Measurements from ENCODE around the gene CYSTM1. TPM values are rescaled to one million over a fixed set of nuclear protein-coding genes. Genes with fewer than 3 reads are reported as not detected.

Gene CYSTM1
- total and polyA plus RNA-seq, 2 of the 8 experiments (the other 6 are each of a cell fraction or from before 2014, with no cell fraction given) = 25.0 to 47.8 TPM

- no peak overlapping the region for H3K18ac ChIP-seq (ENCODE audit: extremely low read depth, low read length)
- FAIRE-seq (no peak), DNase-seq (ENCODE audit: low read depth in 1 of 2, low spot score in 2 of 2) (no peak)
- H2BK12ac ChIP-seq (ENCODE audit: low read depth, low read length) = no peak overlapping the region
- 82 to 100% methylated on average over 2 to 6 of the region's 6 CpGs for WGBS, 2 experiments (ENCODE audit: extremely low coverage in 1 of 2, insufficient coverage in 1 of 2, insufficient read length in 1 of 2, insufficient replicate concordance in 2 of 2, low coverage in 1 of 2, low lambda C conversion rate in 2 of 2, missing lambda C conversion rate in 1 of 2)
- H3K23me2 ChIP-seq (ENCODE audit: low read depth, low read length) = no peaks in the 10 kb centered on the region
- H3K4me3 ChIP-seq (ENCODE audit: extremely low read depth in 1 of 4, insufficient read depth in 2 of 4, low read depth in 3 of 4, low read length in 4 of 4) = no peak overlapping the region
- no peak overlapping the region for H4K8ac ChIP-seq (ENCODE audit: extremely low read depth, insufficient read depth, low read length)
- H3K4me1 ChIP-seq (replicated peaks in 1 of 4; ENCODE audit: control insufficient read depth in 3 of 4, insufficient read depth in 4 of 4, low read length in 3 of 4) = peaks cover 0 to 4% (median under 1%) of the 10 kb centered on the region in 4 experiments; a peak in 4 of 7 replicates
- H2BK120ac ChIP-seq (replicated peaks; ENCODE audit: low read depth, low read length) = no peak overlapping the region
- no peak overlapping the region for H3K4me2 ChIP-seq (ENCODE audit: insufficient read depth in 1 of 2, low read depth in 2 of 2, low read length in 2 of 2)
- H3K27ac ChIP-seq (ENCODE audit: low read depth, low read length) = no peak overlapping the region
- 0 out of 4 replicates have a peak, but pooled peaks cover 0 to 20% of the 10 kb centered on the region in 2 experiments for H3K79me2 ChIP-seq (ENCODE audit: control insufficient read depth in 1 of 2, insufficient read depth in 2 of 2, low read length in 2 of 2)
- H2BK20ac ChIP-seq (ENCODE audit: low read length) = no peak overlapping the region
- H4K20me1 ChIP-seq (replicated peaks in 1 of 2; ENCODE audit: control insufficient read depth in 1 of 2, insufficient read depth in 2 of 2, low read length in 2 of 2) = peaks cover 0 to 12% of the 10 kb centered on the region in 2 experiments
- H3K79me1 ChIP-seq (ENCODE audit: low read depth, low read length) = peaks cover 9% of the 10 kb centered on the region; the same call in 1 of the 2 replicates
- no peak overlapping the region for H2BK5ac ChIP-seq (ENCODE audit: low read depth, low read length)
- no peaks in the 10 kb centered on the region; a peak in 1 of 4 replicates for H3K9me3 ChIP-seq (ENCODE audit: insufficient read depth in 2 of 2, low read depth in 1 of 2, low read length in 1 of 2)
- H3K23ac ChIP-seq (ENCODE audit: insufficient read length) = no peak overlapping the region
- H3K27me3 ChIP-seq (replicated peaks in 1 of 4; ENCODE audit: control insufficient read depth in 3 of 4, extremely low read depth in 1 of 4, insufficient read depth in 3 of 4, low read length in 3 of 4) = no peaks in the 10 kb centered on the region
- H3K9ac ChIP-seq (replicated peaks in 1 of 4; ENCODE audit: extremely low read depth in 1 of 4, low read depth in 3 of 4, low read length in 3 of 4) = no peak overlapping the region
- H2AK5ac ChIP-seq (ENCODE audit: low read depth, low read length) = no peak overlapping the region
- H3K56ac ChIP-seq (replicated peaks; ENCODE audit: insufficient read length, low read depth, low read length) = no peak overlapping the region
- no peak overlapping the region for H3K4ac ChIP-seq (replicated peaks; ENCODE audit: insufficient read length, low read depth, low read length)
- POLR2A ChIA-PET (ENCODE audit: partially characterized antibody) = interaction anchor here (1.3 to 4.4 kb wide), 2 partner anchors 89 to 144 kb away, joined by 4 to 15 read pairs; partner anchors contain the start of genes ANKHD1 and HBEGF
- CTCF ChIA-PET (ENCODE audit: partially characterized antibody) = interaction anchor here (0.6 to 25.9 kb wide), 6 partner anchors 8 to 533 kb away, joined by 3 to 676 read pairs (median 8); partner anchors contain the start of gene HBEGF
- TF ChIP-seq NANOG (IDR thresholded peaks at IDR 0.05; ENCODE audit: insufficient read depth, low read depth, low read length, poor library complexity, severe bottlenecking) = no peak
- no peak for TF ChIP-seq RAD21 (IDR thresholded peaks at IDR 0.05 in 1 of 2, conservative IDR thresholded peaks at IDR 0.05 in 1 of 2; ENCODE audit: low read depth in 2 of 2, low read length in 2 of 2)
- no peak overlapping the region for H2BK15ac ChIP-seq (ENCODE audit: low read length)
- no peak overlapping the region for H4K91ac ChIP-seq (replicated peaks; ENCODE audit: insufficient read length, low read length)
- H2AFZ ChIP-seq (ENCODE audit: low read length) = no peak overlapping the region
- no peak overlapping the region for H3K14ac ChIP-seq (ENCODE audit: insufficient read length)
- H4K5ac ChIP-seq (ENCODE audit: insufficient read length, low read depth, low read length) = no peak overlapping the region
- H3K36me3 ChIP-seq (ENCODE audit: control insufficient read depth in 2 of 4, insufficient read depth in 4 of 4, low read length in 3 of 4) = no peaks in the 10 kb centered on the region
These were observed 81.7 kb downstream of the CYSTM1 start for GRCh38 chr5:140256726-140257125.

Data from H1 (cell line).